ENCODE data around the gene BCL2.

BCL2 gene

GRCh38 chr18:63107171-63107845 is 212.3 kb downstream of the BCL2 start:
- DNase-seq (ENCODE audit: low spot score), result no peak

GRCh38 chr18:63106727-63107126 is 212.8 kb downstream of the BCL2 start:
- DNase-seq (ENCODE audit: low spot score), result no peak

- no peak for DNase-seq (ENCODE audit: low spot score)
Observed at GRCh38 chr18:63105636-63106316, 213.8 kb downstream of the BCL2 start.

GRCh38 chr18:63104868-63105267 is 214.7 kb downstream of the BCL2 start:
- DNase-seq (ENCODE audit: low spot score), result no peak

GRCh38 chr18:63102941-63103744 is 216.4 kb downstream of the BCL2 start:
- DNase-seq (ENCODE audit: low spot score), result no peak

GRCh38 chr18:63100630-63101055 is 218.9 kb downstream of the BCL2 start:
- DNase-seq (ENCODE audit: low spot score), result no peak

GRCh38 chr18:63099848-63100629 is 219.5 kb downstream of the BCL2 start:
- DNase-seq (ENCODE audit: low spot score), result no peak

GRCh38 chr18:63099091-63099840 is 220.3 kb downstream of the BCL2 start:
- DNase-seq (ENCODE audit: low spot score), result no peak

GRCh38 chr18:63098018-63098981 is 221.3 kb downstream of the BCL2 start:
- no peak for DNase-seq (ENCODE audit: low spot score)

- no peak for DNase-seq (ENCODE audit: low spot score)
Observed at GRCh38 chr18:63097178-63097577, 222.4 kb downstream of the BCL2 start.

GRCh38 chr18:63096327-63096874 is 223.2 kb downstream of the BCL2 start:
- DNase-seq (ENCODE audit: low spot score), result no peak

- no peak for DNase-seq (ENCODE audit: low spot score)
Observed at GRCh38 chr18:63095768-63096167, 223.8 kb downstream of the BCL2 start.

- no peak for DNase-seq (ENCODE audit: low spot score)
Observed at GRCh38 chr18:63091671-63092364, 227.8 kb downstream of the BCL2 start.

GRCh38 chr18:63090334-63090733 is 229.2 kb downstream of the BCL2 start:
- no peak for DNase-seq (ENCODE audit: low spot score)

- no peak for DNase-seq (ENCODE audit: low spot score)
Observed at GRCh38 chr18:63089041-63089440, 230.5 kb downstream of the BCL2 start.

- no peak for DNase-seq (ENCODE audit: low spot score)
Observed at GRCh38 chr18:63088262-63088661, 231.3 kb downstream of the BCL2 start.

GRCh38 chr18:63087421-63088230 is 231.9 kb downstream of the BCL2 start:
- no peak for DNase-seq (ENCODE audit: low spot score)

GRCh38 chr18:63085611-63086010 is 234.0 kb downstream of the BCL2 start:
- no peak for DNase-seq (ENCODE audit: low spot score)
